ENCODE data around the gene CNTN1.

Gene CNTN1

DNA sequence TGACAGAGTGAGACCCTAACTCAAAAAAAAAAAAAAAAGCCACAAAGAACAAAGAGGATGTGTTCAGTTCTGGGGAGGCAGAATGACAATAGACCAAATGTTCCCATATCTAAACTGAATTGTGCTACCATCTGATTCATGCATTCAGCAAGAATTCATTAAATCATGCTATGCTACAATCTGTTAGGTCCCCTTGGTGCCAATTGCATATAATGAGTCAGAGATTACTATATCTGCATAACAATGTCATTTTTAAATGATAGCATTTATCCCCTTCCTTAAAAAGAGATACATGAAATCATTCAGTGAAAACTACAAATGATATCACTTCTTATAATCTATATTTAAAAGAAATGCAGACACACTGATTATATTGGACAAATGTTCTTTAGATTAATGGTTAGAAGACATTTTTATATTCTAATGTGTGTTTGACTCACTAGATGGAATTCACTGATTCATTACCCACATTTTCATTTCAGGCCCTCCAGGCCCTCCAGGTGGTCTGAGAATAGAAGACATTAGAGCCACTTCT is 288.3 kb downstream of the CNTN1 start:
- no peak for DNase-seq

DNA sequence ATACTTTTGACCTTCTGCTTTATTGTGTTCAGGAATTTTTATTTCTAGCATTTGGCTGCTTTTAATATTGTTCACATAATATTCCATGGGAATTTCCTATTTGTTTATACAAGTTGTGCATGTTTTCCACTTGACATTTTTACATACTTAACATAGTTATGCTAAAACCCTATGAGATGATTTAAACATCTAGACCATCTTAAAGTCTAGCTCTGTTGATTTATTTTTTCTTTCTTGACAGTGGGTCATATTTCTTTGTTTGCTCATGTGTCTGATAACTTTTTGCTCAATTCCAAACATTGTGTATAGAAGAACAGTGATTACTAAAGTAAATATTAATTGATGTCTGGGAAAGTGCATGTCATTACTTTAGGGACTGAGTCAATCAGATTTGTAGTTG is 293.8 kb downstream of the CNTN1 start:
- no peak for DNase-seq

DNA sequence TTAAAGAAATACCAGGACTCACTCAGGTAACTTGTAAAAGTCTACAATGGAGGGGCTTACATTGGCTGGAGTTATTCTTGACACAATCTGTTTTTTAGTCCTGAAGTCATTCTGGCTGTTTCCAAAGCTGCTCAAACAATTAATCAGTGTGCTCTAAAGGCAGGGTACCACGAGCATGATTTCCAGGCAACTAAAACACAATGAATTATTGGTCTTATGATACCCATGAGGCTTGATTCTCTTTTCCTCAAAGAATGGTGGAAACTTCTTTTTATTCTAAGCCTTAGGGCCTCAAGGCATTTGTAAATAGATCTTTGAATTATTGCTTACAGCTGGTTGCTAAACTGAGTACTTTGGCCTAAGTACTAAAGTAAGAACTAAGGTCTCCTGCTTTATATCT is 296.1 kb downstream of the CNTN1 start:
- no peak for DNase-seq

DNA sequence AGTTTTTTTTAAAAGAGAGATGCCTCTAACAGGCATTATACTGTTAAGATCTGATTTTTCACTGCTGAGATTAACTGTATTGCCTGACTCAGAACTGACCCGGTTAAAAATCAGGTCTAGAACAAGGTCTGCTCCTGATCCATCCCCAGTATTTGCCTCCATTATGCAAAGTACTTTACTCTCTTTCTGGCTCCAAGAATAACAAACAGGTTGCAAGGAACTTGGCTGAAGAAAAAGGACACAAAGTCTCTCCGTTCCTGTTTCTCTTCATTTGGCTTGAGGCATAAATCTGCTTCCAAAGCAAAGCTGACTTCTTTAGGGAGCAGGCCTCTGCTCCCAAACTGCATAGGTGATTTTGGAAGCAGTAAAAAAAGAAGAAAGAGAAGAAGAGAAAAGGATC is 296.6 kb downstream of the CNTN1 start:
- DNase-seq: no peak

GRCh38 chr12:40989785-40990184 is 297.5 kb downstream of the CNTN1 start:
- no peak for DNase-seq

GRCh38 chr12:40992158-40992557 is 299.9 kb downstream of the CNTN1 start:
- no peak for DNase-seq

- DNase-seq: no peak
Measured at GRCh38 chr12:40992674-40993073, 300.4 kb downstream of the CNTN1 start.

GRCh38 chr12:40993158-40993557 is 300.9 kb downstream of the CNTN1 start:
- no peak for DNase-seq

DNA sequence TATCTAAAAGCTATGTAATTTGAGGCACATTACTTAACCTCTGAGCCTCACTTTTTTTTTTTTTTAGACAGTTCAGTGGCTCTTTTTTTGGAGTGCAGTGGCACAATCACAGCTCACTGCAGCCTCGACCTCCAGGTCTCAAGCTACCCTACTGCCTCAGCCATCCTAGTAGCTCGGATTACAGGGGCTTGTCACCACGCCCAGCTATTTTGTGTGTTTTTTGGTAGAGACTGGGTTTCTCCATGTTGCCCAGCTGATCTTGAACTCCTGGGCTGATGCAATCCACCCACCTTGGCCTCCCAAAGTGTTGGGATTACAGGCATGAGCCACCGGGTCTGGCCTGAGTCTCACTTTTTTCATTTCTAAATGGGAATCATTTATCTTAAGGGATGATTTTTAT is 303.9 kb downstream of the CNTN1 start:
- no peak for DNase-seq

- no peak for DNase-seq
Measured at GRCh38 chr12:40999210-40999609, 307.0 kb downstream of the CNTN1 start.

GRCh38 chr12:41008472-41008871 is 316.2 kb downstream of the CNTN1 start:
- no peak for DNase-seq

DNA sequence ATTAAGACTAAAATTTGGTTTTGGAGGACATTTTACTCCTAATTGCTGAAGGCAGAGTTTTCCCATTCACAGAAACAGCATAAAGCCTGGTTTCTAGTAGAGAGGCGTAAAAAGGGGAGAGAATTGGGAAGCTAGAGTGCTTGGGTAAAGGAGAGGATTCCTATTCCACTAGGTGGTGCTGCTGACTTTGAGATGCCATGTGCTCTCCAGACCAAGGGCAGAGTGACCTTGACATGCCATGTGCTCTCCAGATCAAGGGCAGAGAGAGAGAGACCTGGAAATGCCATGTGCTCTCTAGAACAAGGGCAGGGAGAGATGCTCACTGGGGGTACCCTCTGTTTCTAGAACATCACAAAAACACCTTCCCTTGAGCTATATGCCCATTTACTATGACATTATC is 319.7 kb downstream of the CNTN1 start:
- DNase-seq: no peak

- DNase-seq: no peak
Measured at GRCh38 chr12:41013881-41014642, 321.8 kb downstream of the CNTN1 start.

DNA sequence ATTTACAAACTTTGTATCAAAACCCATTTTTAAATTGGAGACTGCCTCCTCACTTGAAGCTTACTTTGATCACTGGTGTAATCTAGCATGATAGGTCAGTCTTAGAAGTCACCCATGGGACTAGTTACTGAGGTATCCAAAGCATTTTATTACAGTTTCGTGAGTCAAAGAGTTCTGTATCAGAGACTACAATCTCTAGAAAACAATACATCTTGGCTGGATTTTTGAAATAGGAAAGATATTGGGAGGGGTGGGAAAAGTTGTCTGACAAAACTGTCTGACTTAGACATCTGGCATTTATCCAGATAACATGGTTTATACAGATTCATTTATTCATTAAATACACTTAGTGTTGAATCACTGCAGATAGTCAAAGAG is 322.4 kb downstream of the CNTN1 start:
- DNase-seq: no peak

- DNase-seq: no peak
Measured at GRCh38 chr12:41018010-41018409, 325.8 kb downstream of the CNTN1 start.

DNA sequence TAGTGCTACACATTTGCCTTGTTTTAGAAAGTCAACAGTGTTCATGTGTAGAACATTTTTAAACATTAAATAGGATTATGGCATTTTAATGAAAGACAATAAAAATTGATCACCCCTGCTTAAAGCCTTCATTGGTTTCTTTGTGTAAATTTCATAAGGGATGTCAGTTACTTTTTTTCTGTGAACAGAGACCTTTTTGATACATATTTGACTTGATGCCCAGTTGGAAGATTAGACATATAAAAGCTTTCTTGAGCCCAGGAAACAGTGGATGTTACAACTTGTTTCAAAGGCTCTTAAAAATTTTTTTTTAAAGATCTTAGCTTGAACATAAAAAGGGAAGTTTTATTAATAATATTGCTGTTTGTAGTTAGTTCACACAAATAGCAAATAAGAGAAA is 327.2 kb downstream of the CNTN1 start:
- DNase-seq: no peak

- DNase-seq: no peak
Measured at GRCh38 chr12:41023836-41024235, 331.6 kb downstream of the CNTN1 start.

DNA sequence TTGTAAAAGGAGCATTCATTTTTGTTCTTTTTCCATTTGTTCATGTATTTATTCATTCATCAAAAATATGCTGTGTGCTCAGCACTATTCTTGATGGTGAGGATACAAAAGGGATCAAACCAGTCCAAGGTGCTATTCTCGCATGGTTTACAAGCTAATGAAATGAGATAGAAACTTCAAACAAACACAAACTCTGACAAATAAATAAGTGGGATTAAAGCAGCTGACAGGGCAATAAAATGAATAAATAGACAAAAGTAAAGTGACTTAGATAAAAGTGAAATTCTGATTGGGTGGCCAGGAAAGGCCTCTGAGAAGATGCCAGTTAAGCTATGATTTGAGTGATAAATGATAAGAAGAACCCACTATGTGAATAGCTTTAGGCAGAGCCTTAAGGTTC is 333.9 kb downstream of the CNTN1 start:
- DNase-seq: no peak

DNA sequence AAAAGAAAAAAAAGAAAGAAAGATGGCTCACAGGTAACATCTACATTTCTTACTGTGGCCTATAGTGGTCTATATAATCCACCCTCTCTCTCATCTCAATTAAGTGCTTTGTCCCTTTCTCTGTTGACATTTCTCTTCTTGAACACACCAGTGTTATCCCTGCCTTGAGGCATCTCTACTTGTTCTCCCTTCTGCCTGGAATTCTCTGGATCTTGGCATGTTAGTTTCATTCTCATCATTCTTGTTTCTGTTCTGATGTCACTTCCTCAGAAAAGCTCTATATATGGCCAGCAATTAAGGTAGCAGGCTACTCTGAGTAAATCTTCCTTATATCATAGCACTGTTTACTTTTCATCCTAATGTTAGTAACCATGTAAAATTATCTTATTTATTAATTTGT is 340.1 kb downstream of the CNTN1 start:
- no peak for DNase-seq

GRCh38 chr12:41034686-41035085 is 342.4 kb downstream of the CNTN1 start:
- DNase-seq: no peak

DNA sequence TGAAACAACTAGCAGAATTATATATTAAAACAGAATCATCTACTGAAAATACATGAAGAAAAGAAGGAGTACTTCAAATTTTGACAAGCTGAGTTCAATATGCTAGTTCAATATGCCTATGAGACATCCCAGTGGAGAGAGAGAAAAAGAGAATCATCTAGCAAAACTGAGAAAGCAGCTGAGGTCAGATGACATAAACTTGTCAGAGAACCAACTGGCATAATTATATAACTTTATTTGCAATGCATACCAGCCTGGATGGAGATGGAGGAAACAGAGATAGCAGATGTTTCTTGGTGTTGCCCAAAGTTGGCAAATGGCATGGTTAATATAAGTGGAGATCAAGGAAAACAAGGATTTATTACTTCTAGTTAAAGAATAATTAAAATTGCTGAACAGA is 347.2 kb downstream of the CNTN1 start:
- no peak for DNase-seq

GRCh38 chr12:41045509-41045908 is 353.3 kb downstream of the CNTN1 start:
- no peak for DNase-seq

DNA sequence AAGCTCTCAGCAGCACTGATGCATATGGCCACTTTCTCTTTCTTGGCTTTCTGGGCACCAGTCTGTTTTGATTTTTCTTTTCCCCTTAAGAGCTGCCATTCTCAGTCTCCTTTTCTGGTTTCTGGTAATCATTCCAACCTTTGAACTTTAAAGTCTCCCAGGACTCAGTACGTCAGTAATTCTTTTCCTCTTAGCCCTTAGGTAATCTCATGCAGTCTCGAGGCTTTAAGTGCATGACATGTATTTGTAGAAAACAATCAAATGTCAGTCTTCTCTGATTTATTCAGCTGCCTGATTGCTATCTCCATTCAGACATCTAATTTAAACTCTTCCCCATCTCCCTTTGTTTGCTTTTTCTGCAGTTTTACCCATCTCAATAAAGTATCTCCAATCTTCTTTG is 356.8 kb downstream of the CNTN1 start:
- DNase-seq: no peak

DNA sequence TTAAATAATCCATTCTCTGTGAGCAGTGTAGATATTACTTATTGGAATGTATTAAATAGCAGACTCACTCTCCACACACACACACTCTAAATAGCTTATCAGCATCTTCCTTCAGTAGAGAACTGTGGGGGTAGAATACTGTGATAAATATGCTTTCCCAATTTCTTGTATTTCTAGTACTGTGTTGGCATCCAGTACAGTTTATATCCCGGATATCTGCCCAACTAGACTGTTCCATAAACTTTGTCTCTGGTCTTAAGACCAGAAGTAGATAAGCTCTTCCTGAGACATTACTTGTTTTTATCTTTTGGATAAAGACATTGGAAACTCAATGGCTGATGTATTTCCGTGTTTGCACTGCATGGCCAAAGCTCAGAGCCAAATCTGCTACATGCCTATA is 359.7 kb downstream of the CNTN1 start:
- DNase-seq: no peak

DNA sequence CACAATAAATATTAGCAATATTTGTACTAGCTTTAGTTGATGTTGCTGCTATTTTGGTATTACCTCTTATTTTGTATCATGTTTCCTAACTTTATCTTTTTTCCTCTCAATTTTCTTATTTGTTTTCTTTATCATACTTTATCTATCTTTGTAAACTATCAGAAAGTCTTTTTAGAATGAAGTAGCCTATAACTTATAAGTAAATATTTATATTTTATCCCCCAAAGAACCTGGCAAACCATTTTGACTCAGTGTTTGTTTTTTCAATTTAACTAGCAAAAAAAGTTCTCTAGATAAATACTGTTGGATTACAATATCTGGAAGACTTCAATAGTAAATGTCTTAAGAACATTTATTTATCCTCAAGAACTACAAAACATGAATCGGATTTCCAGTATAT is 360.2 kb downstream of the CNTN1 start:
- DNase-seq: no peak

Measured in activated T-cell treated with anti-CD3 and anti-CD28 coated beads for 4 hours (primary cell).